MG63 (cell line): Measurements from ENCODE around the gene MPC2. TPM values are rescaled to one million over a fixed set of nuclear protein-coding genes. Genes with fewer than 3 reads are reported as not detected.
"Not testable (repeated sequence)": the region's sequence is repeated elsewhere in the genome, so short reads cannot be mapped to it uniquely, and the experiment has no call there.

ENCODE experiments used
- DNase-seq: peaks from one replicate; pipeline ENCODE4 v3.0.0-alpha.2; 2020
- H3K27me3 ChIP-seq: fragments of 250-450 bp; sonication (Bioruptor Pico); 2 replicates; pipeline ENCODE4 v1.5.1; 2020; ENCODE audit warnings: mild to moderate bottlenecking, moderate library complexity
- H3K36me3 ChIP-seq: fragments of 250-450 bp; sonication (Bioruptor Pico); 2 replicates; pipeline ENCODE4 v1.5.1; 2020; ENCODE audit warnings: mild to moderate bottlenecking, moderate library complexity
- H3K4me3 ChIP-seq: fragments of 250-450 bp; sonication (Bioruptor Pico); 2 replicates; pipeline ENCODE4 v1.5.1; 2020; ENCODE audit warnings: mild to moderate bottlenecking, moderate library complexity
- H3K9me3 ChIP-seq: fragments of 250-450 bp; sonication (Bioruptor Pico); 2 replicates; pipeline ENCODE4 v1.5.1; 2020; ENCODE audit warnings: mild to moderate bottlenecking, moderate library complexity
- total RNA-seq: library from RNA; depleted of rRNA; stranded (reverse); fragments of >200 nt; shearing (Covaris generic); gene quantifications from 2 replicates; pipeline ENCODE4 v1.2.3, GENCODE V29; 2014; ENCODE audit warnings: low replicate concordance

MPC2 gene
- total RNA-seq, 1 experiment from 2014 or later: 165 TPM

DNA sequence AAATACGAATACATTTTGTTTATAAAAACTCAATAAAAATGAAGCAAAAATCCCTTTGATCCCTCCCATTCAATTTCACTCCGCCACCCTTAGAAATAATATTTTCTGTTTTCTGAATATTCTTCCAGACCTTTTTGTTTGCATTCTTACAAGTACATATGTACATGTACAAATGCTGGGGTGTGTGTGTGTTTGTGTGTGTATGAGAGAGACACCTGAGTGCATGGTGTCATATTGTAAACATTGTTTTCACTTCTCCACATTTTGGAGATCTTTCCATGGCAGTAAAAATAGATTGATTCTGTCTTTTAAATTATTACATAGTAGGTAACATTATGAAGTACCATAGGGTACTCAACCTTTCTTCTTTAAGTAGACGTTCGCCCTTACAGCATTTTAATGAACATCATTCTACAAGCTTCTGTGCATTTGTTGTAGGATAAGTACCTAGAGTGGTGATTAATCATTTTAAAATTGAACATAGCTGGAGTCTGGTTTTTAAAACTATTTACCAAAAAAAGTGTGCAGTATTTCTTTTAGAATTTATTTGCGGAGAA lies 1.3 kb upstream of the MPC2 start:
- no peaks in the 10 kb centered on the region for H3K27me3 ChIP-seq
- H3K4me3 ChIP-seq: peak overlapping the region; percentile 69
- no peaks in the 10 kb centered on the region; the same call in 1 of the 2 replicates for H3K9me3 ChIP-seq
- peaks cover 12% of the 10 kb centered on the region for H3K36me3 ChIP-seq
- no peak for DNase-seq

DNA sequence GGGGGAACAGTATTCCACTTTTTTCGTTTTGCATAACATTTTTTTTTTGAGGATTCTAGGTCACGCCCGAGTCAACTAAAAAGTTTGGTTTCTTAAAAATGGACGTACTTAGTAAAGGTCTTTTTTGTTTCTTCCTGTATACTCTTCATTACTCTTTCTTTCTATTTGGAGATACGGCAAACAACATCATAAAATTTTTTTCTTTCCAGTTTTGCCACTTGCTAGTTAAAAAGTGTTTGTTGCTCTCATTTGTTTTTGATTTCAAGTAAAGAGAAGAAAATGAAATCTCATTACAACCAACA lies 788 bp upstream of the MPC2 start:
- Histone ChIP-seq H3K4me3 (peak overlapping the region; percentile 69), H3K9me3 (no peaks in the 10 kb centered on the region), H3K27me3 (no peaks in the 10 kb centered on the region), H3K36me3 (peaks cover 11% of the 10 kb centered on the region)
- no peak for DNase-seq

- Histone ChIP-seq H3K27me3 (no peaks in the 10 kb centered on the region), H3K4me3 (peak within 1 kb of the TSS; percentile 69)
- DNase-seq: peak; percentile 98
These were observed 573 bp downstream of the MPC2 start, which contains the start of gene DCAF6 for GRCh38 chr1:167936068-167936929. TSS of gene DCAF6 (plus strand) at chr1:167936683. CDS start at chr1:167936912, 229 bp downstream.

GRCh38 chr1:167935216-167936067 lies 1.4 kb downstream of the MPC2 start:
- H3K4me3 ChIP-seq: peak overlapping the region; percentile 69
- H3K36me3 ChIP-seq: peaks cover 8% of the 10 kb centered on the region
- H3K9me3 ChIP-seq: no peaks in the 10 kb centered on the region
- no peaks in the 10 kb centered on the region for H3K27me3 ChIP-seq
- peak; percentile 50 for DNase-seq

More at GRCh38 chr1:167936068-167936929, 573 bp downstream of the MPC2 start, which contains the start of gene DCAF6:
- Histone ChIP-seq H3K9me3 (no peaks in the 10 kb centered on the region), H3K36me3 (peaks cover 8% of the 10 kb centered on the region)

DNA sequence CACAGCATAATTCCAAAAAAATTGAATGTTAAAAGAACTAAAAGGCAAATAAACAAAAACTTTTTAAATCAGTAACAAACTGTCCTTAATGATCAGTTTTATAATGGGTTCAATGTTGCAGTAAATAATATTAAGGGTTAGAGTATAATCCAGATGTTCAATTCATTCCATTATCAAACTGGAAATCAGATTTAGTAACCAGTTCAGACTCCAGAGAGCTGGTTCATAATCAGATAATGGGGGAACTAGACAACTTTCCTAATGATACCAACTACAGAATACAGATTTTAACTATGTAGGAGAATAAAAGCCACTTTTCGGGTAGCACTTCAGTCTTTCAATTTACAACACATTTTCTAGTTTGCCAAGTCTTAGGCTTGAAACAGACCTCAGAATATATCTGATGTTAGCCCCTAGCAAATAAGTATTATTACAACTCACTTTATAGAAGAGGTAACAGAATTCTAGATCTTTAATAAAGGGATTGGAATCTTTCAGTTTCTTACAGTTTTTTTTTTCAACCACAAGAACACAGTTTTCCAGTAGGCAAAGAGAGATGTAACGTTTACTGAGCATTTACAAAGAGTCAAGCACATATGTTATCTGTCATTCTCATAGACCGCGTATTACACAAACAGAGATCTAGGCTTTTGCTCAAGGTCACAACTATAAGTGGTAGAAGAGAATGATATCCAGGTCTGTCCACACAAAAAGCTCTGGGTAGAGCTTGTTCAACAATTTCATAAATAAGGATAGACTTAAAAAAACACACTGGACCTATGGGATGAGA lies 2.3 kb downstream of the MPC2 start:
- Histone ChIP-seq H3K27me3 (no peaks in the 10 kb centered on the region), H3K4me3 (peak overlapping the region; percentile 69), H3K36me3 (peaks cover 4% of the 10 kb centered on the region), H3K9me3 (no peaks in the 10 kb centered on the region)
- DNase-seq: no peak

GRCh38 chr1:167933788-167934187 lies 3.1 kb downstream of the MPC2 start:
- H3K36me3 ChIP-seq: peaks cover 4% of the 10 kb centered on the region
- no peaks in the 10 kb centered on the region for H3K27me3 ChIP-seq
- peak overlapping the region; percentile 69; the same call in 1 of the 2 replicates for H3K4me3 ChIP-seq
- H3K9me3 ChIP-seq: no peaks in the 10 kb centered on the region
- no peak for DNase-seq

- Histone ChIP-seq H3K27me3 (no peaks in the 10 kb centered on the region), H3K4me3 (no peak overlapping the region), H3K9me3 (no peaks in the 10 kb centered on the region), H3K36me3 (no peaks in the 10 kb centered on the region)
- DNase-seq: no peak
These were observed 7.1 kb downstream of the MPC2 start for GRCh38 chr1:167929725-167930124.

DNA sequence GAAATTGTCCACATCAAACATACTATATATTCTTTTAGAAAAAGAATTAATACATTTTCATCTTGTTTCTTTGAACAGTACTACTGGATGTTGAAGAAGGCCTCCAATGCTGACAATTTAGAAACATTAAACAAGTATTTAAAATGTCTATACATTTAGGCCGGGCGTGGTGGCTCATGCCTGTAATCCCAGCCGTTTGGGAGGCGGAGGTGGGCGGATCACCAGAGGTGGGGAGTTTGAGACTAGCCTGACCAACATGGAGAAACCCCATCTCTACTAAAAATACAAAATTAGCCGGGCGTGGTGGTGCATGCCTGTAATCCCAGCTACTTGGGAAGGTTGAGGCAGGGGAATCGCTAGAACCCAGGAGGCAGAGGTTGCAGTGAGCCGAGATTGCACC lies 8.0 kb downstream of the MPC2 start:
- not testable (repeated sequence) for H3K9me3 ChIP-seq

DNA sequence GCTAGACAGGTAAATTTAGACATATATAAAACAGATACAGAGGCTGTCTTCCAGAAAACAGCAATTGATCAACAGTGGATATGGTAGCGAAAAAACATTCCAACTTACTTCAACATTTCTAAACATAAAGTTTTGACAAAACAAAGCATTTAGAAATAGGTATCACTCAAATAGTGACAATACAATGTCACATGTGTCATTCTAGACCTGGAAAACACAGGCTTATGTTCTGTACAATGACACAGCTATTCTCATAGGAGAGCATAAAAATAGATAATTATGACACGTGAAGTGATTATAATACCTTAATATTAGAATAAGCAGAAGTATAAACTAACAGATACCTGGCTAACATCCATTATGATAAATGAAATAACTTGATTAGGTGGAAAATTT lies 8.4 kb downstream of the MPC2 start:
- Histone ChIP-seq H3K9me3 (no peaks in the 10 kb centered on the region), H3K4me3 (no peak overlapping the region), H3K36me3 (no peaks in the 10 kb centered on the region), H3K27me3 (no peaks in the 10 kb centered on the region)
- no peak for DNase-seq

More for the DNA sequence above, 8.0 kb downstream of the MPC2 start:
- not testable (repeated sequence) for H3K36me3 ChIP-seq, H3K27me3 ChIP-seq, H3K4me3 ChIP-seq, DNase-seq

DNA sequence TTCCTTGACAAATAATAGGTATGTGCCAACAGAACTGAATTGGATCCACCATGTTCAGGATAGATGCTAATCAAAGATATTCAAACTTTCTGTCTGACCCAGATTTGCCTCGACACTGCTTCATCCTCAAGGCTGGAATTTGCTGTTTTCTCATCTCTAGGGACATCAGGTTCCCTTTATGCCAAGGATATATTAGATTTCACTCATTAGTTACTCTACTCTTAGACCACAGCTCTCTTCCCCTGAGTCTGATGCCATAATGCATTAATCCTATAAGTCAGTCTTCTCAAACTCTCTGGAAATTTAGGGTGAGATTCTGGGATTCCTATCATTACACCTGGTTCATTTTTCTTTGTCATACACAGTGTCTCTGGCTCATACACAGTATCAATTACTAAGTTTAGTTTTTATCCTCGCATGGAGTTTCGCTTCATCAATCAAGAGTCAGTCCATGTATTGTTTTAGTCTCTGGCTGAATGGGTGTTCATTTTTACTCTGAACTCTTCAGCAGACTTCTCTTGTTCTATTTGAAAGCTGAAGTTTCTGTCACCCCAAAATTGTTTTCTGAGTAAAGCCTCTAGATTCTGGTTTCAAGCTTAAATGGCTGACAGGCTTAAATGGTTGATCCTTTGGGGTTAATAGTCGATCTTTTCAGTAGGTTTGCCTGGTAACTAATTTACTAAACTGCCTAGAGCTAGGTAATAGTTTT lies 9.7 kb downstream of the MPC2 start:
- no peaks in the 10 kb centered on the region; the same call in 1 of the 2 replicates for H3K9me3 ChIP-seq
- H3K36me3 ChIP-seq: peaks cover 3% of the 10 kb centered on the region; the same call in 1 of the 2 replicates
- no peak overlapping the region for H3K4me3 ChIP-seq
- no peaks in the 10 kb centered on the region for H3K27me3 ChIP-seq
- no peak for DNase-seq

DNA sequence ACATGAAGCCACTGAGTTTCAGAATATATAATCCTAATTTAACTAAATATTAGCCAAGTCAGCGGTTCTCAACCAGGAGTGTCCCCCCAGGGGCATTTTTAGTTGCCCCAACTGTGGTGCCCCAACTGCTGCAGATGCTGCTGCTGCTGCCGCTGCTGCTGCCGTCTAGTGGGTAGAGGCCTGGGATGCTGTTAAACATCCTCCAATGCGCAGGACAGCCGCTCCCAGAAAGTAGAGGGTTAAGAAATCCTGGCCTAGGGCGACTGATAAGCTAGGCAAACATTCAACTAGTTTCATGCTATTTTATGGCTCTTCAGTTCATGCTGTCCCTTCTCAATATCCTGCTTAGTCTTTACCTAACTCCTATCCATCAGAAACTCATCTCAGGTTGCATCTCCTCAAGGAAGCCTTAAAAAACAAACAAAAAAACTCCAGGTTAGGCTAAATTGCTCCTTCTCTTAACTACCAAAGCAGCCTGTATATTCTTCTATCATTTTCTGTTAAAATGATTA lies 10.3 kb downstream of the MPC2 start:
- Histone ChIP-seq H3K9me3 (no peaks in the 10 kb centered on the region; the same call in 1 of the 2 replicates), H3K36me3 (peaks cover 3% of the 10 kb centered on the region; the same call in 1 of the 2 replicates), H3K27me3 (no peaks in the 10 kb centered on the region), H3K4me3 (no peak overlapping the region)
- no peak for DNase-seq

GRCh38 chr1:167924543-167925231 lies 12.2 kb downstream of the MPC2 start:
- peaks cover 3% of the 10 kb centered on the region; the same call in 1 of the 2 replicates for H3K36me3 ChIP-seq
- no peak overlapping the region for H3K4me3 ChIP-seq
- H3K9me3 ChIP-seq: no peaks in the 10 kb centered on the region; the same call in 1 of the 2 replicates
- DNase-seq: no peak
- no peaks in the 10 kb centered on the region for H3K27me3 ChIP-seq

DNA sequence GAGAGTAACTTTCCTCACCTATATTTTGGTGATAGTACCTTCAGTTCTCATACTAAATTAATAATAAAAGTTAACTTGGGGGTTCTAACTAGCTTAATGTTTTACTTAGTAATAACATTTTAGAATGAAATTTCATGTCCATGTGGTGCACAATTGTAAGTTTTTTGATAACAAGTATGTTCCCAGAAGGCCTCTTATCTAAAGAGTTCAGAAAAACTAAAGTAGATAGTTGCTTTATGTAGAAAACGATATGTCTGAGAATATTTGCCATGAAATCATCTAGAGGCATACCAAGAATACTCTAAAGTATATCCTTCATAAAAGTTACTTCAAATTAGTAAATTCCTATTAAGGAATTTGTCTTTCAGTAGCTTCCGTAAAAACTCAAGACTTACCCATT lies 12.8 kb downstream of the MPC2 start:
- no peak overlapping the region for H3K4me3 ChIP-seq
- H3K27me3 ChIP-seq: no peaks in the 10 kb centered on the region
- no peak for DNase-seq
- no peaks in the 10 kb centered on the region; the same call in 1 of the 2 replicates for H3K9me3 ChIP-seq
- peaks cover 3% of the 10 kb centered on the region; the same call in 1 of the 2 replicates for H3K36me3 ChIP-seq

DNA sequence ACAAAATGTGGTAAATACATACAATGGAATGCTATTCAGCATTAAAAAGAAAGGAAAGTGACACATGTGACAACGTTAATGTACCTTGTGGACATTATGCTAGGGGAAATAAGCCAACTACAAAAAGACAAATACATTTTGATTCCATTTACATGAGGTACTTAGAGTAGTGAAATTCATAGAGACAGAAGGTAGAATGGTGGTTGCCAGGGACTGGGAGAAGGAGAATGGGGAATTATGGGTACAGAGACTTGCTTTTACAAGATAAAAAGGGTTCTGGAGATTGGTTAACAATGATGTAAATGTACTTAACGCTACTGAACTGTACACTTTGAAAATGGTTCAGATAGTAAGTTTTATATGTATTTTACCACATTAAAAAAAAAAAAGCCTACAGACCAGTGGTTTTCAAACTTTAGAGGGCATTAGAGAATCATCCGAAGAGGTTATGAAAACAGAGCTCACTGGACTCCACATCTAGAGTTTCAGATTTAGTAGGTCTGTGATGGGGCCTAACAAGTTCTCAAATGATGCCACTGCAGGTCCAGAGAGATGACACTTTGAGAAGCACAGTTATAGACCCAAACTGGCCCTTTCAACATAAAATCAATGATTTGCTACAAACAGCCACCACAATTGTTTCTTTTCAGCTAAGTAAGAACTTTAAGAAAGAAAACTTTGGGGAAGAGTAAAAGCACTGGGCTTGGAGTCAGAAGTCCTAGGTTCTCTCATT lies 13.4 kb downstream of the MPC2 start:
- Histone ChIP-seq H3K27me3 (no peaks in the 10 kb centered on the region), H3K9me3 (no peaks in the 10 kb centered on the region; the same call in 1 of the 2 replicates), H3K4me3 (no peak overlapping the region), H3K36me3 (peaks cover 3% of the 10 kb centered on the region; the same call in 1 of the 2 replicates)
- no peak for DNase-seq
